GM10266 (cell line): ENCODE data around the gene LNX2.

Experiments used
- DNase-seq: peaks from one replicate; pipeline ENCODE4 v3.0.0; 2012; ENCODE audit errors: extremely low spot score
- TF ChIP-seq, protein P1 (sequence below): IDR thresholded peaks from 2 replicates; pipeline ENCODE4 v1.5.1; 2012; ENCODE audit warnings: mild to moderate bottlenecking, low read depth; ENCODE audit not compliant: control insufficient read depth, insufficient read depth; ENCODE audit errors: missing control alignments

Gene LNX2

DNA sequence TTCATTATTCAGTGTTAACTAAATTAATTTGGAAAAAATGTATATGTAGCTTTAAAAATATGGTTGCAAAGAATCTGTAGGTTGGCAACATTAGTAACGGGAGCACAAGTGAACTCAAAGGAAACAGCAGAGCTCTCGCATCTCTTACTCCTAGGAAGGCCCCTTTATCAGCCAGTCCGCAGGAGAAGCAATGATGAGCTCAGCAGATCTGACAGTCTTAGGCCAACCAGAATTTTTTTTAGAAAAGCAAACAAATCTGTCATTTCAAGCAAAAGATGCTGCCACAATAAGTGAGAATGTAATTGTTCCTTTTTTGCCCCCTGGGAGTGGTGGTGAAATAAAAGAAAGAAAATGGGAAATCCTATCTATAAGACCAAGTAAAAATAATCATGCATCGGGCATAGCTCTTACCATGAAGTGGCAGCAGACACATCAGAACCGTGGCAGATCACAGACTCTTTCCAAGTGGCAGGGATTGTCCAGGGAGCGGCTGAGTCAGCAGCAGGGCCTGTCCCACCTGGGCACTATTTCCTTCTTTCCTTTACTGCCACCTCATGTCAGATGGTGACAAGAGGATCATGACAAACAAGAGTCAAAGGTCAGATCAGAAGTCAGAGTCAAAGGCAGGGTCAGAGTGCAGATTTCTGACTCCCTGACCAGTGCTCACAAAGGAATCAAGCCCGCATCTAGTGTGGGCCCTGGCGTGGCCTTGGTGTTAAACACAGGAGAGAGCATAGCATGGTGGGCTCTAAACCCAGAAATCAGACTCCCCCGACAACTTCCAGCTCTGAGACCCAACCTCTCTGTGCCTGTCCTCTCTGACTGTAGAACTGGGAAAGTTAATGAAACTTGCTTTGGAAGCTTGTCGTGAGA lies 86.0 kb downstream of the LNX2 start:
- TF ChIP-seq, protein P1, sequence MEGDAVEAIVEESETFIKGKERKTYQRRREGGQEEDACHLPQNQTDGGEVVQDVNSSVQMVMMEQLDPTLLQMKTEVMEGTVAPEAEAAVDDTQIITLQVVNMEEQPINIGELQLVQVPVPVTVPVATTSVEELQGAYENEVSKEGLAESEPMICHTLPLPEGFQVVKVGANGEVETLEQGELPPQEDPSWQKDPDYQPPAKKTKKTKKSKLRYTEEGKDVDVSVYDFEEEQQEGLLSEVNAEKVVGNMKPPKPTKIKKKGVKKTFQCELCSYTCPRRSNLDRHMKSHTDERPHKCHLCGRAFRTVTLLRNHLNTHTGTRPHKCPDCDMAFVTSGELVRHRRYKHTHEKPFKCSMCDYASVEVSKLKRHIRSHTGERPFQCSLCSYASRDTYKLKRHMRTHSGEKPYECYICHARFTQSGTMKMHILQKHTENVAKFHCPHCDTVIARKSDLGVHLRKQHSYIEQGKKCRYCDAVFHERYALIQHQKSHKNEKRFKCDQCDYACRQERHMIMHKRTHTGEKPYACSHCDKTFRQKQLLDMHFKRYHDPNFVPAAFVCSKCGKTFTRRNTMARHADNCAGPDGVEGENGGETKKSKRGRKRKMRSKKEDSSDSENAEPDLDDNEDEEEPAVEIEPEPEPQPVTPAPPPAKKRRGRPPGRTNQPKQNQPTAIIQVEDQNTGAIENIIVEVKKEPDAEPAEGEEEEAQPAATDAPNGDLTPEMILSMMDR, result no peak
- DNase-seq, result no peak

DNA sequence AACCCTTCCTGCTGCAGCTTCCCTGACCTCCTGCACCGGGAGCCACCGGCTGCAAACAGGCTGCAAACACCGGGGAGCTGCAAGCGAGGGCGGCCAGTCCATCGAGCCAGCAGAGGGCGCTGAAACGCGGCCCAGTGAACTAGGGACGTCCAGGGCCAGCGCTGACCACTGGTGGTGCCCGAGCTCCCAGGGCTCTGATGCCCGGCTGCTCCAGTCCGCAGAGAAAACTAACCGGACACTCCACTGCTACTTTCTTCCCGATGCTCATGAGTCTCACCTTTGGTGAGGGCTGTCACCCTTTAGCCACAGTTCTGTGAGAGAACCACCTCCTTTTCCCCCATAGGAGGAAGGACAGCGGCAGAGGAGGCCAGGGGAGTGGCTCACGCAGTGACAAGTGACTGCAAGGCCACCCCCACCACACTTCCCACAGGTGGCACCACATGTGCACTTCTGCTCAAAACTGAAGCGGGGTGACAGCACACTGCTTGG lies 87.1 kb downstream of the LNX2 start:
- TF ChIP-seq, protein P1, result peak; percentile 91
- peak; percentile 51 for DNase-seq

DNA sequence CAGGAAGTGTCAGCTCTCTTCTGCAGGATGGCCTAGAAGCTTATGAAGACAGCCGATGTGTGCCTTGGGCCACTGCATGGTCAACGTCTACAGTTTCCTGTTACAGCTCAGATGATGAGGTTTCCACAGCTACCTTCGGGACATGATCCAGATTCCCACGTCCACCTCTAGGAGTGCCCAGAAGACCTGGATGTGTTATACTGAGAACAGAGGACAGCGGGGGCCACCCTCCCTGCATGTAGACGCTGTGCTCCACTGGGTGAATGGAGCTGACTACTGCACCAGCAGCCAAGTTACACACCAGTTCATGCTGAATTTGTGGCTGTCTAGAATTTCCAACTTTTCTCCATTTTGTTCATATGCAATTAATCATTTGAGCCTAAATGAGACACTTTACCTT lies 91.4 kb downstream of the LNX2 start:
- DNase-seq, result no peak
- TF ChIP-seq, protein P1, result no peak

DNA sequence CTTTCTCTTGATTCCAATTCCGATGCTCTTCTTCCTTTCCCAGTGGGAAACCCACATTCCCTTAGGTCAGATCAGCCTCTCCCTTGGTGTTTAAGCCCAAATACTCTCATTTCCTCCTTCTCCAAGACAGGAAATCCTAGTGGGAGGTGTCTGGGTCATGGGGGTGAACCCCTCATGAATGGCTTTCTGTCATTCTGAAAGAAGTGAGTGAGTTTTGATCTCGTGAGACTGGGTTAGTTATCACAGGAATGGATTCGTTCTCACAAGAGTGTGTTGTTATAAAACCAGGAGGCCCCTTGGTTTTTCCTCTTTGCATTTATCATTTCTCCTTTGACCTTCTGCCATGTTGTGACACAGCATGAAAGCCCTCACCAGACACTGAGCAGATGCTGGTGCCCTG lies 93.8 kb downstream of the LNX2 start:
- no peak for DNase-seq
- TF ChIP-seq, protein P1, result no peak

DNA sequence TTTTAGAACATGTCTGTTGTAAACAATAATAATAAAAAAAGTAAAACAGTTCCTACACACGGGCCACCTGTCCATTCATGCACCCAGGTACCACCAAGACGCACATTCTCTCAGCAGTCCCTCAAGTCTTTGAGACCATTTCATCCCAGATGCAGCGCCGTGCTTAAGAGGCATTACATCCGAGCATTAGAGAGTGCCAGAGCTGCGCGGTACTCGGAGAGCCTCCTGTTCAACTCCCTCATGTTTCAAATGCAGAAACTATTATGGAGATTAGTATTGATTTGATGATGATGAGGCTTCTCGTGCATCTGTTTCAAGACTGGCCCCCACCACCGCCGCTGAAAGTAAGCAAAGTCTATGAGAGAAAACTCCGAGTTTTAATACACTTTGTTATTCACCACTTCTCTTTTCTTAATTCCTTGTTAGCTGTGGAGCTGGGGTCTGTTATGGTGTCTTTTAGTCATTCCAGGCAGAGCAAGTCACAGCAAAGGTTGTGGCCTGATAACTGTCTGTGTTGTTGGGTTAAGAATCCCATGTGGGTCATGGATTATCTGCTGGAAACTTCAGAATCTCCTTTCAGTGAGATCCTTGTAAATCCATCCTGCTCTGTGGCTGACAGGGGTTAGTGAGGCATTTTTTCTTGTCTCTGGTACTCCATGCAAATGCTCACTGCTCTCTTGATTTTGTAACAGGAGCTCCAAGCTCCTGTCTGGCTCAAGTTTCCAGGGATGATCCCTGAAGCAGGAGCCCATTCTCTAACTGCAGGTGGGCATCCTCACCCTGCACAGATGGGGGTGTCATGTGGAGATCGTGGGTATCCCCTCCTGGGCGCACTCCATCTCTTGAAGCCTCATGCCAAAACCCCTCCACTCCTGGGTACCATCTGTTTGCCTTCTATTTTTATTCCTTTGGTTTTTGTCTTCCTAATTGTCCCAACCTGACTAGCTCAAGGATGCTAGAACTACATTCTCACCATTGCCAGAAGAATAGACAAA lies 95.1 kb downstream of the LNX2 start:
- TF ChIP-seq, protein P1, result no peak
- no peak for DNase-seq

DNA sequence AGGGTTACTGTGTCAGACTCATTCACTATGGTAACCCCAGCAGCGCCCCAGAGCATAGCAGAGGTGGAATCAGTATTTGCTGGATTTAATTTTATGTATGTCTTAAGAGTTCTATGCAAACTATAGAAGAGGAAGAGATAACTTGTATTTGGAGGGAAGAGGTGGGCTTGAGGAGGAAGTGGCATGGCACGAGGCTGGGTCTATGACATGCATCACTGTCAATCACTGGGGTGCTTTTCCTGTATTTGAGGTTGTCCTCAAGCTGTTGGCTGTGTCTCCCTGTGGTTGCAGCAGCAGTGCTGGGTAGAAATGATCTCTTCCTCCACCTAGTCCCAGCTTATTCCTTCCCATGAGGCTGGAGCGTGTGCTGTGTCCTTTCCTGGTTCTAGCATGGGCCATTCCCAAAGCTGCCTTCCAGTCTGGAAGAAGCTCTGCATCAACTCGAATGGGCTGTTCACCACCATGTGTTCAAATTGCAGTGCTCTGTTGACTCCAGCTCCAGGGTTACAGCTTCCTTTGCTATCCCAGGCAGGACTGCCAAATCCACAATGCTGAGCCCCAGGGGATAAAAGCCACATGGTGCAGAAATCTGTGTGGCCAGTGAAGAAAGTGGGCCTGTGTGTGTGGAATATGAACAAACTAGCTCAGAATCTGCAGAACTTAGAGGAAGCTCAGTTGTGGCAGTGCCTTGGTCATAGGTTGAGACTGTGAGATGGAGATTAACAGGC lies 96.8 kb downstream of the LNX2 start:
- DNase-seq, result no peak
- TF ChIP-seq, protein P1, result no peak
